ENCODE measurements around the gene IBA57.

Gene IBA57

GRCh38 chr1:228212415-228212965, 46.9 kb downstream of the IBA57 start:
- WGBS = 18% methylated on average over 57 of the region's 66 CpGs
- Histone ChIP-seq H3K23ac (ENCODE audit: low read length in 2 of 2) (no peak overlapping the region), H2BK15ac (ENCODE audit: low read depth, poor library complexity, severe bottlenecking) (no peak overlapping the region), H3K79me1 (replicated peaks; ENCODE audit: low read length, poor library complexity, severe bottlenecking) (no peaks in the 10 kb centered on the region), H2AK5ac (ENCODE audit: low read length, severe bottlenecking) (no peak overlapping the region), H3K9me3 (ENCODE audit: control insufficient read depth, low read length) (no peaks in the 10 kb centered on the region), H4K8ac (ENCODE audit: low read length) (no peak overlapping the region), H2BK5ac (ENCODE audit: low read depth, low read length, poor library complexity, severe bottlenecking) (no peak overlapping the region), H3K4me2 (ENCODE audit: low read length, poor library complexity, severe bottlenecking) (peak overlapping the region; percentile 60), H4K91ac (ENCODE audit: low read length) (no peak overlapping the region), H3K9ac (ENCODE audit: low read length) (no peak overlapping the region), H3K4me1 (ENCODE audit: control insufficient read depth, insufficient read depth, low read depth, low read length) (peaks cover 21% of the 10 kb centered on the region), H2BK12ac (ENCODE audit: low read length in 2 of 2) (peak overlapping the region in 1 of 2 experiments; percentile 57), H3K4ac (ENCODE audit: low read depth in 1 of 2, low read length in 2 of 2) (peak overlapping the region in 1 of 2 experiments; percentile 6), H2AFZ (ENCODE audit: low read depth, low read length) (peak overlapping the region; percentile 6), H3K36me3 (ENCODE audit: control insufficient read depth in 1 of 2, insufficient read depth in 2 of 2, low read depth in 1 of 2, low read length in 2 of 2) (peaks cover 0 to 35% of the 10 kb centered on the region in 2 experiments), H3K27ac (ENCODE audit: low read length, poor library complexity, severe bottlenecking) (no peak overlapping the region), H3K14ac (ENCODE audit: low read length in 2 of 2) (peak overlapping the region in 1 of 2 experiments; percentile 18), H3K27me3 (ENCODE audit: control insufficient read depth in 1 of 2, insufficient read depth in 1 of 2, low read length in 2 of 2) (peaks cover 2 to 53% of the 10 kb centered on the region in 2 experiments), H3K4me3 (ENCODE audit: insufficient read depth in 1 of 2, low read depth in 1 of 2, low read length in 2 of 2) (peak overlapping the region in 1 of 2 experiments; percentile 11), H3K18ac (ENCODE audit: low read depth in 1 of 2, low read length in 2 of 2) (peak overlapping the region in 1 of 2 experiments; percentile 16), H2BK120ac (ENCODE audit: low read depth, low read length) (no peak overlapping the region)
- DNase-seq = peak; percentile 6

GRCh38 chr1:228212966-228213844, 47.6 kb downstream of the IBA57 start:
- 2% methylated on average over 62 of the region's 67 CpGs for WGBS
- Histone ChIP-seq H2AFZ (ENCODE audit: low read depth, low read length) (peak overlapping the region; percentile 32), H3K18ac (ENCODE audit: low read depth in 1 of 2, low read length in 2 of 2) (peak overlapping the region in 1 of 2 experiments; percentile 34), H3K4me3 (ENCODE audit: insufficient read depth in 1 of 2, low read depth in 1 of 2, low read length in 2 of 2) (peak overlapping the region; percentile 61 to 70), H2AK5ac (ENCODE audit: low read length, severe bottlenecking) (no peak overlapping the region), H3K9me3 (ENCODE audit: control insufficient read depth, low read length) (no peaks in the 10 kb centered on the region), H3K27ac (ENCODE audit: low read length, poor library complexity, severe bottlenecking) (no peak overlapping the region), H3K4me1 (ENCODE audit: control insufficient read depth, insufficient read depth, low read depth, low read length) (peaks cover 21% of the 10 kb centered on the region), H3K4ac (ENCODE audit: low read depth in 1 of 2, low read length in 2 of 2) (peak overlapping the region in 1 of 2 experiments; percentile 2), H2BK120ac (ENCODE audit: low read depth, low read length) (no peak overlapping the region), H2BK12ac (ENCODE audit: low read length in 2 of 2) (no peak overlapping the region), H3K79me1 (replicated peaks; ENCODE audit: low read length, poor library complexity, severe bottlenecking) (no peaks in the 10 kb centered on the region), H4K8ac (ENCODE audit: low read length) (peak overlapping the region; percentile 73), H3K23ac (ENCODE audit: low read length in 2 of 2) (no peak overlapping the region), H2BK15ac (ENCODE audit: low read depth, poor library complexity, severe bottlenecking) (peak overlapping the region; percentile 30), H3K4me2 (ENCODE audit: low read length, poor library complexity, severe bottlenecking) (peak overlapping the region; percentile 86), H3K36me3 (ENCODE audit: control insufficient read depth in 1 of 2, insufficient read depth in 2 of 2, low read depth in 1 of 2, low read length in 2 of 2) (peaks cover 0 to 35% of the 10 kb centered on the region in 2 experiments), H3K9ac (ENCODE audit: low read length) (no peak overlapping the region), H3K14ac (ENCODE audit: low read length in 2 of 2) (no peak overlapping the region), H2BK5ac (ENCODE audit: low read depth, low read length, poor library complexity, severe bottlenecking) (no peak overlapping the region), H4K91ac (ENCODE audit: low read length) (peak overlapping the region; percentile 95), H3K27me3 (ENCODE audit: control insufficient read depth in 1 of 2, insufficient read depth in 1 of 2, low read length in 2 of 2) (peaks cover 0 to 48% of the 10 kb centered on the region in 2 experiments)
- peak; percentile 84 for DNase-seq

GRCh38 chr1:228213917-228214808, 48.6 kb downstream of the IBA57 start:
- H3K9ac ChIP-seq (ENCODE audit: low read length) = no peak overlapping the region
- H3K4me1 ChIP-seq (ENCODE audit: control insufficient read depth, insufficient read depth, low read depth, low read length) = peaks cover 21% of the 10 kb centered on the region
- peak overlapping the region in 1 of 2 experiments; percentile 20 for H3K4ac ChIP-seq (ENCODE audit: low read depth in 1 of 2, low read length in 2 of 2)
- H3K4me2 ChIP-seq (ENCODE audit: low read length, poor library complexity, severe bottlenecking) = peak overlapping the region; percentile 86
- H3K79me1 ChIP-seq (replicated peaks; ENCODE audit: low read length, poor library complexity, severe bottlenecking) = peaks cover 1% of the 10 kb centered on the region
- peaks cover 0 to 44% of the 10 kb centered on the region in 2 experiments for H3K36me3 ChIP-seq (ENCODE audit: control insufficient read depth in 1 of 2, insufficient read depth in 2 of 2, low read depth in 1 of 2, low read length in 2 of 2)
- H4K8ac ChIP-seq (ENCODE audit: low read length) = peak overlapping the region; percentile 10
- peaks cover 0 to 41% of the 10 kb centered on the region in 2 experiments for H3K27me3 ChIP-seq (ENCODE audit: control insufficient read depth in 1 of 2, insufficient read depth in 1 of 2, low read length in 2 of 2)
- no peak overlapping the region for H3K27ac ChIP-seq (ENCODE audit: low read length, poor library complexity, severe bottlenecking)
- H2AK5ac ChIP-seq (ENCODE audit: low read length, severe bottlenecking) = no peak overlapping the region
- peak overlapping the region in 1 of 2 experiments; percentile 72 for H3K14ac ChIP-seq (ENCODE audit: low read length in 2 of 2)
- peak overlapping the region in 1 of 2 experiments; percentile 59 for H3K4me3 ChIP-seq (ENCODE audit: insufficient read depth in 1 of 2, low read depth in 1 of 2, low read length in 2 of 2)
- peak overlapping the region in 1 of 2 experiments; percentile 46 for H3K23ac ChIP-seq (ENCODE audit: low read length in 2 of 2)
- H2AFZ ChIP-seq (ENCODE audit: low read depth, low read length) = no peak overlapping the region
- 40% methylated on average over 39 of the region's 48 CpGs for WGBS
- no peak overlapping the region for H2BK15ac ChIP-seq (ENCODE audit: low read depth, poor library complexity, severe bottlenecking)
- peak overlapping the region in 1 of 2 experiments; percentile 35 for H2BK12ac ChIP-seq (ENCODE audit: low read length in 2 of 2)
- H3K9me3 ChIP-seq (ENCODE audit: control insufficient read depth, low read length) = no peaks in the 10 kb centered on the region
- H2BK5ac ChIP-seq (ENCODE audit: low read depth, low read length, poor library complexity, severe bottlenecking) = no peak overlapping the region
- H2BK120ac ChIP-seq (ENCODE audit: low read depth, low read length) = no peak overlapping the region
- H4K91ac ChIP-seq (ENCODE audit: low read length) = no peak overlapping the region
- peak overlapping the region in 1 of 2 experiments; percentile 37 for H3K18ac ChIP-seq (ENCODE audit: low read depth in 1 of 2, low read length in 2 of 2)
- DNase-seq = no peak

Data from mesenchymal stem cell (in vitro differentiated cells and primary cell).